CD14-positive monocyte (primary cell): ENCODE measurements around the gene RBFOX2. TPM values are rescaled to one million over a fixed set of nuclear protein-coding genes. Genes with fewer than 3 reads are reported as not detected.

Experiments
- DNase-seq, 3 donors: peaks; one replicate each; pipeline ENCODE4 v3.0.0-alpha.2; 2011 to 2022
- H2AFZ ChIP-seq: 2 replicates; pipeline ENCODE4 v1.6.0; 2012; ENCODE audit warnings: mild to moderate bottlenecking, low read depth, low read length, inconsistent platforms; ENCODE audit not compliant: insufficient read depth, poor library complexity, severe bottlenecking
- H3K27ac ChIP-seq, 2 donors: 1 replicate in 1 of 2; 2 replicates in 1 of 2; pipeline ENCODE4 v1.5.1; 2012 to 2013; ENCODE audit warnings: low read length in 2 of 2, control low read depth in 1 of 2, inconsistent platforms in 1 of 2, low read depth in 1 of 2, mild to moderate bottlenecking in 1 of 2
- H3K27me3 ChIP-seq, 2 donors: one replicate each; pipeline versions ENCODE4 v1.6.0 to v1.6.1; 2011 to 2013; ENCODE audit warnings: low read length in 2 of 2; ENCODE audit not compliant: control insufficient read depth in 2 of 2, insufficient read depth in 2 of 2
- H3K36me3 ChIP-seq, 2 donors: replicated peaks in 1 of 2; 1 replicate in 1 of 2; 2 replicates in 1 of 2; pipeline versions ENCODE4 v1.5.1 to v1.6.1; 2012 to 2013; ENCODE audit warnings: low read length in 2 of 2, control low read depth in 1 of 2, inconsistent platforms in 1 of 2, mild to moderate bottlenecking in 1 of 2; ENCODE audit not compliant: insufficient read depth in 2 of 2, control insufficient read depth in 1 of 2
- H3K4me1 ChIP-seq, 2 donors: 1 replicate in 1 of 2; 2 replicates in 1 of 2; pipeline versions ENCODE4 v1.5.1 to v1.6.1; 2012 to 2013; ENCODE audit warnings: low read length in 2 of 2, control low read depth in 1 of 2, inconsistent platforms in 1 of 2, mild to moderate bottlenecking in 1 of 2, moderate library complexity in 1 of 2; ENCODE audit not compliant: insufficient read depth in 2 of 2, control insufficient read depth in 1 of 2
- H3K4me2 ChIP-seq: replicated peaks from 2 replicates; pipeline ENCODE3; 2012; ENCODE audit warnings: low read length, moderate library complexity, mild to moderate bottlenecking; ENCODE audit not compliant: poor library complexity, severe bottlenecking; ENCODE audit errors: extremely low read depth
- H3K4me3 ChIP-seq, 3 experiments: fragments of 200-600 bp in 1 of 3; sonication (generic) in 1 of 3; replicated peaks in 1 of 3; 1 replicate in 2 of 3; 2 replicates in 1 of 3; pipeline ENCODE4 v1.5.1; 2011 to 2013; ENCODE audit warnings: low read length in 3 of 3, mild to moderate bottlenecking in 3 of 3, control low read depth in 2 of 3, low read depth in 2 of 3, inconsistent platforms in 1 of 3, moderate library complexity in 1 of 3
- H3K79me2 ChIP-seq: 2 replicates; pipeline ENCODE4 v1.6.0; 2012; ENCODE audit warnings: mild to moderate bottlenecking, control low read depth, inconsistent platforms, low read length, moderate library complexity; ENCODE audit not compliant: insufficient read depth
- H3K9ac ChIP-seq: 2 replicates; pipeline ENCODE4 v1.6.0; 2017; ENCODE audit warnings: low read length, mild to moderate bottlenecking; ENCODE audit not compliant: insufficient read depth, poor library complexity, severe bottlenecking
- H3K9me3 ChIP-seq, 2 donors: replicated peaks in 1 of 2; 1 replicate in 1 of 2; 2 replicates in 1 of 2; pipeline versions ENCODE4 v1.5.1 to v1.6.1; 2012 to 2013; ENCODE audit warnings: low read length in 2 of 2, control low read depth in 1 of 2; ENCODE audit not compliant: control insufficient read depth in 1 of 2, insufficient read depth in 1 of 2
- H4K20me1 ChIP-seq: 2 replicates; pipeline ENCODE4 v1.6.0; 2012; ENCODE audit warnings: mild to moderate bottlenecking, low read length, control low read depth, moderate library complexity; ENCODE audit not compliant: insufficient read depth
- H3K27ac Mint-ChIP-seq, 7 donors: one replicate each; pipeline ENCODE4 v1.8.0; 2020; ENCODE audit warnings: mild to moderate bottlenecking in 7 of 7, mixed read lengths in 7 of 7, moderate library complexity in 6 of 7, inconsistent platforms in 2 of 7
- H3K27me3 Mint-ChIP-seq, 3 donors: one replicate each; pipeline ENCODE4 v1.8.0; 2021 to 2022; ENCODE audit warnings: low read depth in 3 of 3, mild to moderate bottlenecking in 3 of 3, mixed read lengths in 3 of 3, moderate library complexity in 3 of 3, inconsistent platforms in 1 of 3
- H3K36me3 Mint-ChIP-seq, 2 donors: one replicate each; pipeline ENCODE4 v1.8.0; 2020; ENCODE audit warnings: mixed read lengths in 2 of 2, inconsistent platforms in 1 of 2, mild to moderate bottlenecking in 1 of 2
- H3K4me1 Mint-ChIP-seq: one replicate; pipeline ENCODE4 v1.8.0; 2020; ENCODE audit warnings: mild to moderate bottlenecking, mixed read lengths
- H3K4me3 Mint-ChIP-seq, 2 donors: one replicate each; pipeline ENCODE4 v1.8.0; 2020; ENCODE audit warnings: mild to moderate bottlenecking in 2 of 2, mixed read lengths in 2 of 2, moderate library complexity in 1 of 2
- H3K9me3 Mint-ChIP-seq, 7 donors: one replicate each; pipeline ENCODE4 v1.8.0; 2020 to 2022; ENCODE audit warnings: mixed read lengths in 7 of 7, mild to moderate bottlenecking in 6 of 7, moderate library complexity in 6 of 7, inconsistent platforms in 2 of 7
- WGBS: methylation state at CpG from one replicate; pipeline ENCODE4 v1.1.5; 2013; ENCODE audit warnings: missing lambda C conversion rate; ENCODE audit not compliant: insufficient coverage; 5-methylcytosine and 5-hydroxymethylcytosine counted together
- intact Hi-C, 2 donors: fragments of 100-400 bp; cut with micrococcal nuclease; formaldehyde crosslinking; loops; one replicate each; pipeline versions ENCODE4 v1.15.0 to v1.15.1; 2023
- polyA plus RNA-seq, 3 donors: library from polyadenylated mRNA; depleted of rRNA in 1 of 3; unstranded in 2 of 3; stranded (reverse) in 1 of 3; fragments of 300-500 nt in 2 of 3; fragments of >200 nt in 1 of 3; fragmentation: Illumina TruSeq in 2 of 3; gene quantifications; 1 replicate in 2 of 3; 2 replicates in 1 of 3; pipeline ENCODE4 v1.2.3, GENCODE V29; 2012 to 2021
- TF ChIP-seq, protein P1 (sequence below): fragments of 200-600 bp; IDR thresholded peaks from one replicate; pipeline ENCODE4 v1.8.0; 2022; ENCODE audit warnings: antibody characterized with exemption, mild to moderate bottlenecking

RBFOX2 gene
- polyA plus RNA-seq, 3 donors = not detected

DNA sequence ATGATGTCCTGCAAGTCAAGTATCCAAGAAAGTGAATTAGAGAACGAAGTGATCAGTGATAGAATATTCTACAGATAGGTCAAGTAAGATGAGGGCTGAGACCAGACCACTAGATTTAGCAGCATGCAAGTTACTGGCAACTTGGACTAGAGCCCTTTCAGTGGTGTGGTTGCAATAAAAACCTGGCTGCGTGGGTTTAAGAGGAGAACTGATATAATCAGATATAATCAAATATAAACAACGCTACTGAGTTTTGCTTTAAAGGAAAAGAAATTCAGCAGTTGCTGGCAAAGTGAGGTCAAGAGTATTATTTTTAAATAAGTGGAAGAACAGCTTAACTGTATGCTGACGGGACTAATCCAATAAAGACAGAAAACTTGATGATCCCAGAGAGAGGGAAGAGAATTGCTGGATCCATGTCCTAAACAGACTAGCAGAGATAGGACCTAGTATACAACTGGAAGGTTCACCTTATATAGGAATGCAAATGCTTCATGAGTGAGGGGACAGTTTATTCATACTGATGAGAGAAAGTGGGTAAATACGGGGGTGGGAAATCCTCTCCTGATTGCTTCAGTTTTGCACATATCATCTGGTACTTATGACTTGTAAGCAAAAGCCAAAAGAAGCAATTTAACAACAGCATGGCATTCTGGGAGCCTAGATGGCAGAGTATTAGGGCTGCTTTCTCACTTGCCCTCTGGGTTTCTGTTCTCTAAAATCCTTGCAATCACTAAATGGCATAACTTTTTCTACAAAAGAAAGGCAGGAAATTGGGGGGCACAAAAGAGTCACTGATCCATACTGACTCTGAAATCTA, 146.2 kb downstream of the RBFOX2 start:
- no peak overlapping the region for H3K4me3 Mint-ChIP-seq
- H3K79me2 ChIP-seq = no peaks in the 10 kb centered on the region

GRCh38 chr22:35879351-35879750, 149.3 kb downstream of the RBFOX2 start:
- 100% methylated on average over 1 of the region's 2 CpGs for WGBS

More for the DNA sequence above, 146.2 kb downstream of the RBFOX2 start:
- Histone ChIP-seq H3K27me3 (no peaks in the 10 kb centered on the region), H3K4me3 (no peak overlapping the region), H2AFZ (peak overlapping the region; percentile 32), H4K20me1 (no peaks in the 10 kb centered on the region), H3K4me2 (no peak overlapping the region), H3K27ac (no peak overlapping the region), H3K9me3 (no peaks in the 10 kb centered on the region), H3K4me1 (peaks cover 0 to 4% of the 10 kb centered on the region in 2 donors), H3K36me3 (no peaks in the 10 kb centered on the region), H3K9ac (no peak overlapping the region)
- TF ChIP-seq, protein P1, sequence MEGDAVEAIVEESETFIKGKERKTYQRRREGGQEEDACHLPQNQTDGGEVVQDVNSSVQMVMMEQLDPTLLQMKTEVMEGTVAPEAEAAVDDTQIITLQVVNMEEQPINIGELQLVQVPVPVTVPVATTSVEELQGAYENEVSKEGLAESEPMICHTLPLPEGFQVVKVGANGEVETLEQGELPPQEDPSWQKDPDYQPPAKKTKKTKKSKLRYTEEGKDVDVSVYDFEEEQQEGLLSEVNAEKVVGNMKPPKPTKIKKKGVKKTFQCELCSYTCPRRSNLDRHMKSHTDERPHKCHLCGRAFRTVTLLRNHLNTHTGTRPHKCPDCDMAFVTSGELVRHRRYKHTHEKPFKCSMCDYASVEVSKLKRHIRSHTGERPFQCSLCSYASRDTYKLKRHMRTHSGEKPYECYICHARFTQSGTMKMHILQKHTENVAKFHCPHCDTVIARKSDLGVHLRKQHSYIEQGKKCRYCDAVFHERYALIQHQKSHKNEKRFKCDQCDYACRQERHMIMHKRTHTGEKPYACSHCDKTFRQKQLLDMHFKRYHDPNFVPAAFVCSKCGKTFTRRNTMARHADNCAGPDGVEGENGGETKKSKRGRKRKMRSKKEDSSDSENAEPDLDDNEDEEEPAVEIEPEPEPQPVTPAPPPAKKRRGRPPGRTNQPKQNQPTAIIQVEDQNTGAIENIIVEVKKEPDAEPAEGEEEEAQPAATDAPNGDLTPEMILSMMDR = no peak
- WGBS = 87% methylated on average over 2 of the region's 5 CpGs
- H3K36me3 Mint-ChIP-seq = no peaks in the 10 kb centered on the region
- peaks cover 0 to 3% (median 0%) of the 10 kb centered on the region in 7 donors for H3K9me3 Mint-ChIP-seq
- no peak for DNase-seq
- intact Hi-C loops = no loop called here
- peaks cover 23% of the 10 kb centered on the region for H3K4me1 Mint-ChIP-seq
- H3K27me3 Mint-ChIP-seq = no peaks in the 10 kb centered on the region
- peak overlapping the region in 1 of 7 donors; percentile 51 for H3K27ac Mint-ChIP-seq

More at GRCh38 chr22:35879351-35879750, 149.3 kb downstream of the RBFOX2 start:
- Histone ChIP-seq H4K20me1 (no peaks in the 10 kb centered on the region), H3K4me3 (no peak overlapping the region), H2AFZ (no peak overlapping the region), H3K79me2 (no peaks in the 10 kb centered on the region), H3K27me3 (no peaks in the 10 kb centered on the region), H3K9me3 (no peaks in the 10 kb centered on the region), H3K9ac (no peak overlapping the region), H3K27ac (no peak overlapping the region), H3K4me1 (peaks cover 0 to 4% of the 10 kb centered on the region in 2 donors), H3K36me3 (no peaks in the 10 kb centered on the region), H3K4me2 (no peak overlapping the region)
- Mint-ChIP-seq H3K27me3 (no peaks in the 10 kb centered on the region), H3K27ac (no peak overlapping the region), H3K4me3 (no peak overlapping the region), H3K36me3 (no peaks in the 10 kb centered on the region), H3K9me3 (peaks cover 0 to 3% (median 0%) of the 10 kb centered on the region in 7 donors), H3K4me1 (peaks cover 21% of the 10 kb centered on the region)
- TF ChIP-seq, protein P1 = no peak
- no peak for DNase-seq
- intact Hi-C loops = no loop called here
